ACHN (cell line): ENCODE results near the gene MRPS18B.
A peak's percentile ranks its signal among the peaks of the same experiment; 100 is the strongest.

Experiments
- DNase-seq: peaks from one replicate; pipeline ENCODE4 v3.0.0-alpha.2; 2015
- in situ Hi-C: cut with HindIII; loops from 2 replicates; pipeline ENCODE4 v1.10.0; 2017; ENCODE audit warnings: low sequenced_read_pairs, low pct_ligation_motif_present, low pct_unique_long_range_greater_than_20kb

The MRPS18B gene

GRCh38 chr6:30601436-30601814 is 16.2 kb upstream of the MRPS18B start:
- DNase-seq, result no peak
- in situ Hi-C loops, result no loop called here

GRCh38 chr6:30601815-30602641 is 15.6 kb upstream of the MRPS18B start:
- in situ Hi-C loops, result no loop called here
- DNase-seq, result no peak

- no peak for DNase-seq
- in situ Hi-C loops, result no loop called here
These were observed 13.7 kb upstream of the MRPS18B start for GRCh38 chr6:30603961-30604360.

GRCh38 chr6:30610065-30610464 is 7.6 kb upstream of the MRPS18B start:
- in situ Hi-C loops, result no loop called here
- no peak for DNase-seq

DNA sequence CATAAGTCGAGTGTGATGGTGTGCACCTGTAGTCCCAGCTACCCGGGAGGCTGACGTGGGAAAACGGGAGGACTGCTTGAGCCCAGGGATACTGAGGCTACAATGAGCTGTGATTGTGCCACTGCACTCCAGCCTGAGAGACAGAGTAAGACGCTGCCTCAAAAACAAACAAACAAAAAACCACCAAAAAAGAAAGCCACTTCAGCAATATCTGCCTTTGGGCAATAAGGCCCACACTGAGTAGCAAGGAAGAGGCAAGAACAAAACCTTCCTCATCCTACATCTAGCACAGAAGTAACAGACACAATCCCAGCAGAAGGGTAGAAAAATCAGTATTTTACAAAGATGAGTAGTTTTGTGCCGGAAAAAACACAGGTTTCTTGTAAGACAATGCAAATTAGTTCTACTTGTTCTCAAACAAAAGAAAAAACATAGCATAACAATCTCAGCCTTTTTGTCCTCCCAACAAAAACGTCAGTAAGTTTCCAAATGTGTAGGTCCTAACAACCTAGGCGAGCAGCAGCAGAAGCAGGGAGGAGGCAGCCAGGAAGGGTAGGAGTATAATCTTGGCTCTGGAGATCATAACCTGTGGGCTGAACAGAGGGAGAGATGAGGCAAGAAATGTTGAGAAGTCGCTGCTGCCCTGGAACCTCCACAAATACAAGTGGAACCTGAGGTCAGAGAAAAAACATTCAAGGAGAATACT is 6.3 kb upstream of the MRPS18B start:
- DNase-seq, result no peak
- in situ Hi-C loops, result no loop called here

DNA sequence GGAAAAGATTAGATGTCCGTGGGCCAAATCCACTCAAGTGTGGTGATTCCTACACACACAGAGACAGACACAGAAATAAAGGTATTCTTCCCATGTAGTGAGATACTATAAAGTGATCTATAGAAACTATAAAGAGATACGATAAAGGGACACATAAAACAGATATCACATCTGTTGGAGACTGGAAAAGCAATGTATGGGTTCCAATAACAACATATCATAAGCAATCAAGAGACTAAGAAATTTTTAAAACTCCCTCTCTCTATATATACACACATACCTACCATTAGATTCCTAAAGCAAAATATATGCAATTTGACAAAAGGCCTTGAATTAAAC is 5.8 kb upstream of the MRPS18B start:
- in situ Hi-C loops, result no loop called here

DNA sequence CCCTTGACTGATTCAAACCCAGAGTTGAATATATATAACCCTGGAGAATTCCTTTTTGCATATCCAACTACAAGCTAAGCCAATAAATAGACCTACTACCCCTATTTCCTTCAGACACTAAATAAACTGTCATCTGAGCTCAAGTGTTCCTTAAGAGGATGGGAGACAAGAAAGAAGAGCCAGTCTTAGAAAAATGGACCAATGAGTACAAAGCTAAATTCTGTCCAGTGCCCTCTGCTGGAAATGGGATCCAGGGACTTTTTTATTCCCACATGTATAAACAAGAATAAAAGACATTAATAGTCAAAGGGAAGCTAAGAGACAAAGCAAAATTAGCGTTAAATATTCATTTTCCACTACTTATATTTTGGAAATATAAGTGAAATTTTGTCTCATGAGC is 5.4 kb upstream of the MRPS18B start:
- no peak for DNase-seq
- in situ Hi-C loops, result no loop called here

More for the DNA sequence above, 5.8 kb upstream of the MRPS18B start:
- no peak for DNase-seq

GRCh38 chr6:30612687-30613248 is 4.9 kb upstream of the MRPS18B start:
- in situ Hi-C loops, result no loop called here
- peak; percentile 38 for DNase-seq

GRCh38 chr6:30613251-30614043 is 4.2 kb upstream of the MRPS18B start:
- in situ Hi-C loops, result no loop called here

DNA sequence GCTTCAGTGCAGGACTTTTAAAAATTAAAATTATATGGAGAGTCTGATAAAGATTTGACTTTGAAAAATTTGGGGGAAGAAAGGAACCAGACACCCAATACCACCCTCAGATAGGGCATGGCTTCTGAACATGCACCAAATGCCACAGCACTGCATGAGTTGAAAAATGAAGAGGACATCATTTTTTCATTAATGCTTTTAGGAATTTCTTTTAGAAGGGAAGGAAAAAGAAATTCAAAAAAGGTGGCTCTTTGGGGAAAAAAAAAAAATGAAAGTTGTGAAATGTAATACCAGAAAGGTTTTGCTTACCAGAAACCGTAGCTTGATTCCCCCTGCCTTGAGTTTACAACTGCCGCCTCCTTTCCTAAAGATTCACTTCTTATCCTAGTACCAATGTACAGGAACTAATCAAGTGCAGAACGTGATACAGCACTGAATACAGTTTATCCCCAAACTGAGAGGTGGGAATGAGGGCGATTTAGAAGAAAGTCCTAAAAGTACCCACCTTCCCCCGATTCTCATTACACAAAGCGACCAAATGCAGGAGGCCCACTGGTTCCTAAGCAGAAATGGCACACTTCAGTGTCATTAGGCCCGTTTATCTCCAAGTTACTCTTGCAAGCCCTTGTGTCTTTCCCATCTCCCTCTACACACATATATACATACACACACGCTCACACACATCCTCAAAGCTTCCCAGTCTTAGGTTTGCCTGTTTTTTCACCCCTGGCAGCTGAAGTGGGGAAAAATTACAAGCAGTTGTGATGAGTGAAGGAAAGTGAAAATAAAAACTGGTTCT is 3.4 kb upstream of the MRPS18B start:
- DNase-seq, result no peak
- in situ Hi-C loops, result no loop called here

More at GRCh38 chr6:30613251-30614043, 4.2 kb upstream of the MRPS18B start:
- DNase-seq, result no peak

DNA sequence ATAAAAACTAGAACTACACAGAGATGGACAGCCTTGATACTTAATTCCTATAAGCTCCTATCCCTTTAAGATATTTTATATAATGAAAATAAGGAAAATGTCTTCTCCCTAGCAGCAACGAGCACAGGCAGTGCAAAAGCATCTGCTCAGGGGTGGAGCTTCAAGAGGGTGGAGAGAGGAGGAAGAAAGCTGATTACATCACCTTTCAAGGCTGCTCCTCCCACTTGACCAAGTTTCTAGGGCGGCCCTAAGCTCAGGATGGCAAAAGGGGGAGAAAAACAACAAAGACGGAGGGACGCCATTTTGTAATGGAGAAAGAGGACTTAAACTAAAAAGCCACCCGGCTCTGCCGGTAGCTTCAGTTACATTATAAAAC is 2.8 kb upstream of the MRPS18B start:
- in situ Hi-C loops, result no loop called here
- peak; percentile 96 for DNase-seq

DNA sequence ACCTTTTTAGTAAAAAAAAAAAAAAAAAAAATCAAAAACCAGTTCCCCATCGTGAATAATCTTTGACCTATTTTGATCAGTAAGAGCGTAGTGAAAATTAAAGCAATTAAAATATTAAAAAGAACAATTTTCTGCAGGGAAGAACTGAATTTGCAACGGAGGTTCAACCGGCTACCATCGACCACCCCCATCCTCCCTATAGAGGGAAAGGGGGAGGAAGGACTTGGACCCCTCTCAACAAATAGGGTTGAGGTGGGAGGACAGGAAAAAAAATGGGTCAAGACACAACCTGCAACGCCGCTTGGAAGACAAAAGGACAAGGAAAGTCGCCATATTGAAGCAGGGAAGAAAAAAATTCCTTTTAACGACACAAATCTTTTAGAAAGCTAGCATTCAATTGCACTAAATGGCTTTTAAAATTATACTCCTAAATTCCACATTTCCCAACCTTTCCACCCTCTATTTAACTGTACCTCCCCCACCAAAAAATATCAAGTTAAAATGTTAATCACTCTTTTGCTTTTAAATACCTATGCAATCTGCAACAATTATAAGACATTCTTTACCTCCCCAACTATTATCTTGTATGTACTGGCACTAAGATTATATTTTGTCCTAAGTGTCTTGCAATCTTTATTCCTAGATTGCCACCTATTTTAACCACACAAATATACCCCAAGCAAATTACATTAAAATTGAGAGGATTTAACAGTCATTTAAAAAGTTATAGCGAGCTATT is 2.3 kb upstream of the MRPS18B start:
- DNase-seq, result peak; percentile 82

GRCh38 chr6:30615958-30616810 is 1.5 kb upstream of the MRPS18B start:
- DNase-seq, result peak; percentile 30
- in situ Hi-C loops, result no loop called here

More for the DNA sequence above, 2.3 kb upstream of the MRPS18B start:
- in situ Hi-C loops, result no loop called here

GRCh38 chr6:30616811-30617564 is 652 bp upstream of the MRPS18B start, which contains the start of gene PPP1R10:
Gene PPP1R10, minus strand, starts transcription at chr6:30617243. Its CDS starts 7,299 bp downstream, at chr6:30609944.
- in situ Hi-C loops, result no loop called here

DNA sequence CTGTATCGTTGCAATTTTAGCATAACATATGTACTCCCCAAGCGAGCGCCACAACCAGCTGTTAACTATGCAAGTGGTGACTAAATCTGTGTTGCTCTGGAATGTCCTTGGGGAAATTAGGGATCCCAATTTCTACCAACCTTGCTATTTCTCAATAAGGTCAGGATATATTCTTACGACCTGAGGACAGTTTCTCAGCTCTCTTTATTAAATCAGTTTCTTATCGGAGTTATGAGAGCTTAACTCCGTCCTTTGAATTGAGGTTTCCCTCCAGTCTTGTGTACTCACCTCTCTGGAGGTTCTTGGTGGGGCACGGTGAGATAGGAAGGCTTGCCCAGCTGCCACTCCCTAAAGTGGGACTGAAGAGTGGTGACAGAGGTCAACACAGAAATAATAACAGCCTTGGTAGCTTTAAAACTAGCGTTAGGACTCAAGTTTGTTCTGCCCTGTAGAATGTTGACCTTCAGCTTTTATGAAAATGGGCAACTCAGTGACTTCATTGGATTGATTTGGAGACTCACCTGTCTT is 694 bp downstream of the MRPS18B start:
- DNase-seq, result no peak
- in situ Hi-C loops, result no loop called here

More at GRCh38 chr6:30616811-30617564, 652 bp upstream of the MRPS18B start, which contains the start of gene PPP1R10:
- peak; percentile 99 for DNase-seq

DNA sequence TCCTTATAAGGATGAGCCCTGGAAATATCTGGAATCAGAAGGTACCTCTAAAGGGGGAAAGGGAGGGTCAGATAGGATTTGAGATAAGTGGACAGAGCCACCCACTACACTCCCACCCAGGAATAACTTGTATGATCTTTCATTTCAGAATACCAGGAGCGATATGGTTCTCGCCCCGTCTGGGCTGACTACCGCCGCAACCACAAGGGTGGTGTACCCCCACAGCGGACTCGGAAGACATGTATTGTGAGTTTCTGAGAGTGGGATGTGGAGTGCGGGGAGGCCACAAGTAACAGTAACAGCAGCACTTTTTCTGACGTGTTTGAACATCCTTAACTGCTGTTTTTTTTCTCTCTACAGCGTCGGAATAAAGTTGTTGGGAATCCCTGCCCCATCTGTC is 1.9 kb downstream of the MRPS18B start:
- in situ Hi-C loops, result no loop called here
- no peak for DNase-seq
